PC-9 (cell line): Measurements from ENCODE around the gene KRTAP10-1. TPM values are rescaled to one million over a fixed set of nuclear protein-coding genes. Genes with fewer than 3 reads are reported as not detected.

Experiments
- BruUV-seq: library from RNA; stranded (reverse); fragments of 400-500 nt; replicated peaks from 2 replicates; lab custom pipeline; 2021; lab: Mats Ljungman, UMichigan
- CTCF ChIA-PET: fragments of 300-600 bp; sonication (Branson Sonifier 250); formaldehyde crosslinking; loops from one replicate; lab custom pipeline; 2022; ENCODE audit warnings: antibody characterized with exemption; lab: Charles Lee
- POLR2A ChIA-PET: fragments of 300-600 bp; sonication (Branson Sonifier 250); formaldehyde crosslinking; loops from one replicate; lab custom pipeline; 2022; ENCODE audit warnings: antibody characterized with exemption; ENCODE audit not compliant: unreplicated experiment; lab: Charles Lee
- DNase-seq, 2 experiments: peaks; one replicate each; pipeline versions ENCODE4 v3.0.0 to v3.0.0-alpha.2; 2015 to 2022; ENCODE audit warnings: mixed read lengths in 1 of 2
- H2AFZ ChIP-seq: fragments of 200-600 bp; sonication (generic); 2 replicates; pipeline ENCODE4 v1.8.1; 2017; ENCODE audit warnings: antibody characterized with exemption
- H3F3A ChIP-seq: fragments of 200-600 bp; sonication (generic); 2 replicates; pipeline ENCODE4 v1.8.1; 2017; ENCODE audit warnings: antibody characterized with exemption, mild to moderate bottlenecking, low read depth; ENCODE audit not compliant: insufficient read depth
- H3K27ac ChIP-seq: fragments of 200-600 bp; sonication (generic); 2 replicates; pipeline ENCODE4 v1.6.1; 2016; ENCODE audit warnings: mixed run types
- H3K27me3 ChIP-seq: fragments of 200-600 bp; sonication (generic); 2 replicates; pipeline ENCODE4 v1.6.1; 2016; ENCODE audit warnings: low read depth, mixed run types; ENCODE audit not compliant: insufficient read depth
- H3K36me3 ChIP-seq: fragments of 200-600 bp; sonication (generic); 2 replicates; pipeline ENCODE4 v1.6.1; 2016; ENCODE audit warnings: low read depth, mixed run types
- H3K4me1 ChIP-seq: fragments of 200-600 bp; sonication (generic); replicated peaks from 2 replicates; pipeline ENCODE4 v1.6.1; 2016; ENCODE audit warnings: mixed run types; ENCODE audit not compliant: insufficient read depth
- H3K4me2 ChIP-seq: fragments of 200-600 bp; sonication (generic); 2 replicates; pipeline ENCODE4 v1.6.1; 2017; ENCODE audit warnings: mixed run types
- H3K4me3 ChIP-seq: fragments of 200-600 bp; sonication (generic); 2 replicates; pipeline ENCODE4 v1.6.1; 2016; ENCODE audit warnings: mixed run types
- H3K79me2 ChIP-seq: fragments of 200-600 bp; sonication (generic); 2 replicates; pipeline ENCODE4 v1.6.1; 2017; ENCODE audit warnings: low read depth, mixed run types
- H3K9me2 ChIP-seq: fragments of 200-600 bp; sonication (generic); 2 replicates; pipeline ENCODE4 v1.8.1; 2017; ENCODE audit warnings: mild to moderate bottlenecking; ENCODE audit not compliant: insufficient read depth
- H3K9me3 ChIP-seq: fragments of 200-600 bp; sonication (generic); 2 replicates; pipeline ENCODE4 v1.8.1; 2016; ENCODE audit warnings: low read depth; ENCODE audit not compliant: insufficient read depth
- H4K20me1 ChIP-seq: fragments of 200-600 bp; sonication (generic); 2 replicates; pipeline ENCODE4 v1.8.1; 2017; ENCODE audit not compliant: insufficient read depth
- EZH2 ChIP-seq: fragments of 200-600 bp; sonication (generic); IDR thresholded peaks from 2 replicates; pipeline ENCODE4 v1.8.0; 2017; ENCODE audit warnings: antibody characterized with exemption, low read depth
- intact Hi-C: fragments of 100-400 bp; cut with micrococcal nuclease; formaldehyde crosslinking; loops from one replicate; pipeline ENCODE4 v1.10.0; 2022; ENCODE audit not compliant: unreplicated experiment
- total RNA-seq: library from RNA; stranded (reverse); gene quantifications from 2 replicates; pipeline ENCODE4 v1.2.3, GENCODE V29; 2021
- TF ChIP-seq, protein P1 (sequence below): fragments of 200-600 bp; sonication (generic); conservative IDR thresholded peaks from 2 replicates; pipeline ENCODE4 v1.6.1; 2017; ENCODE audit warnings: mixed run types, antibody characterized with exemption, mild to moderate bottlenecking, moderate library complexity

The KRTAP10-1 gene
- total RNA-seq, 1 experiment from 2014 or later: not detected

DNA sequence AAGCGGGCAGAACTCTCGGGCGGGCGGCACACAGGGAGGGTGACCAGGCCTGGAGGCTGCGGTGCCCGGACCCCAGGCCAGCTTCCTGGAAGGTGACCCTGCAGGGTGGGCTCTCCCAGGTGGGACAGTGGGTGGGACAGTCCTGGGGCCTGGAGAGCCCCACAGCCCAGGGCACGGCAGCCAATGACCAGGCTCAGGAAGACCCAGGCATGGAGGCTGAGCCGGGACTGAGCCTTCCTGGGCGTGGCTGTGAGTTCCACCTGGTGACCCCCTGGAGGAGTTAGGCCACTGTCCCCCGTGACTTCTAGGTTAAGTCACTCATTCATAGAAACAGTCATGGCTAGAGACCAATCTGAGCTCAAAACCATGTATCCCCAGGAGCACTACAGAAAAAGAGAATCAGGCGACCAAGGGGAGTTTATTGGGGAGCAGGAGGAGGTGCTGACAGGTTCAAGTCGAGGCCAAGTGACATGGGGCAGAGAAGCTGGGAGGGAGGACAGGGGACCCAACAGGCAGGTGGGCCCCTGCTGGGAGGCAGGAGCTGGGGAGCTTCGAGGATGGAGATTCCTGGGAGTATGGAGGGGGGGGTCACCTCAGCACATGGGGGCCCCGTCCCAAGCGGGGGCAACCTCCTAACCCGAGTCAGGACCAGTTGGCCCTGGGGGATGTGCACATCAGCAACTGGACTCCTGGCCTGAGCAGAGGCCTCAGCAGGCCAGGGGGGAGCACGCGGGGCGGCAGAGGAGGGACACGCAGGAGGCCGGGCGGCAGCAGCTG, 39.2 kb upstream of the KRTAP10-1 start:
- Histone ChIP-seq H3K36me3 (no peaks in the 10 kb centered on the region), H2AFZ (no peak overlapping the region), H3F3A (no peaks in the 10 kb centered on the region), H3K4me3 (no peak overlapping the region), H3K27me3 (peaks cover 29% of the 10 kb centered on the region), H4K20me1 (no peaks in the 10 kb centered on the region), H3K9me2 (no peaks in the 10 kb centered on the region), H3K4me2 (no peak overlapping the region), H3K27ac (no peak overlapping the region), H3K4me1 (no peaks in the 10 kb centered on the region), H3K79me2 (no peaks in the 10 kb centered on the region), H3K9me3 (no peaks in the 10 kb centered on the region)
- DNase-seq: no peak
- BruUV-seq: no TSS peak
- ChIA-PET CTCF (no interaction called here), POLR2A (no interaction called here)
- intact Hi-C loops: no loop called here
- TF ChIP-seq, protein P1, sequence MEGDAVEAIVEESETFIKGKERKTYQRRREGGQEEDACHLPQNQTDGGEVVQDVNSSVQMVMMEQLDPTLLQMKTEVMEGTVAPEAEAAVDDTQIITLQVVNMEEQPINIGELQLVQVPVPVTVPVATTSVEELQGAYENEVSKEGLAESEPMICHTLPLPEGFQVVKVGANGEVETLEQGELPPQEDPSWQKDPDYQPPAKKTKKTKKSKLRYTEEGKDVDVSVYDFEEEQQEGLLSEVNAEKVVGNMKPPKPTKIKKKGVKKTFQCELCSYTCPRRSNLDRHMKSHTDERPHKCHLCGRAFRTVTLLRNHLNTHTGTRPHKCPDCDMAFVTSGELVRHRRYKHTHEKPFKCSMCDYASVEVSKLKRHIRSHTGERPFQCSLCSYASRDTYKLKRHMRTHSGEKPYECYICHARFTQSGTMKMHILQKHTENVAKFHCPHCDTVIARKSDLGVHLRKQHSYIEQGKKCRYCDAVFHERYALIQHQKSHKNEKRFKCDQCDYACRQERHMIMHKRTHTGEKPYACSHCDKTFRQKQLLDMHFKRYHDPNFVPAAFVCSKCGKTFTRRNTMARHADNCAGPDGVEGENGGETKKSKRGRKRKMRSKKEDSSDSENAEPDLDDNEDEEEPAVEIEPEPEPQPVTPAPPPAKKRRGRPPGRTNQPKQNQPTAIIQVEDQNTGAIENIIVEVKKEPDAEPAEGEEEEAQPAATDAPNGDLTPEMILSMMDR: no peak
- no peak for TF ChIP-seq EZH2

DNA sequence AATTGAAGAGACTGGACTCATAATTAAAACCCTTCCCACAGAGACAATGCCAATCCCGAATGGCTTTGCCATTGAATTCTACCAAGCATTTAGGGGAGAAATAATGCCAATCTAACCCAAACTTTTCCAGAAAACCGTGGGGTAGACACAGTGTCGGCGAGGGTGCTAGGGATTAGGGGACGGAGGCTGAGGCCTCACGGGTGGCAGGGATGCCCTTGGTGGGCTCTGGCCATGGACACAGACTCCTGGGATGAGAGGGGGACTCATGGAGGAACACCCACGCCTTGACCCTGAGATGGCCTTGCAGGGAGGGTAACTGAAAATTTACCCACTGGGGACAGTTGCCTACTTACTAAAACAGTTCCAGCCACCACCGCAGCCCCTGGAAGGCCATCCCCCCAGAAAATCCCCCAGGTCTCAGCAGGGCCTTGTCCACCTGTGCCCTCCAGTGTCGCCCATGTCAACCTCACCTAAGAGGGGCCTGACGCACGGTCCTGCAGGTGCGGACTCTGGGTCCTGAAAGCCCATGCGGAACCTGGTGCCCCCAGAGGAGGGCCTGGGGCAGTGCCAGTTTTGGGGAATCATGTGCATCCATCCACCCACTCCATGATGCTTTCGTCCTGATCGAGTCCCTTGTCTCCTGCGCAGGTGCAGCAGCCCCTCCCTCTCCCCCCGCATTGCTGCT, 38.5 kb upstream of the KRTAP10-1 start:
- no peak overlapping the region for H2AFZ ChIP-seq
- H3K9me3 ChIP-seq: no peaks in the 10 kb centered on the region
- H3K4me2 ChIP-seq: no peak overlapping the region
- no peaks in the 10 kb centered on the region for H4K20me1 ChIP-seq
- intact Hi-C loops: no loop called here
- H3K27me3 ChIP-seq: peaks cover 31% of the 10 kb centered on the region
- ChIA-PET CTCF (no interaction called here), POLR2A (no interaction called here)
- no peaks in the 10 kb centered on the region for H3K4me1 ChIP-seq
- no peak overlapping the region for H3K4me3 ChIP-seq
- no peak for DNase-seq
- no peak overlapping the region for H3K27ac ChIP-seq
- no peaks in the 10 kb centered on the region for H3F3A ChIP-seq
- TF ChIP-seq, protein P1: no peak
- TF ChIP-seq EZH2: no peak
- no TSS peak for BruUV-seq
- no peaks in the 10 kb centered on the region for H3K79me2 ChIP-seq
- no peaks in the 10 kb centered on the region for H3K36me3 ChIP-seq
- no peaks in the 10 kb centered on the region for H3K9me2 ChIP-seq

DNA sequence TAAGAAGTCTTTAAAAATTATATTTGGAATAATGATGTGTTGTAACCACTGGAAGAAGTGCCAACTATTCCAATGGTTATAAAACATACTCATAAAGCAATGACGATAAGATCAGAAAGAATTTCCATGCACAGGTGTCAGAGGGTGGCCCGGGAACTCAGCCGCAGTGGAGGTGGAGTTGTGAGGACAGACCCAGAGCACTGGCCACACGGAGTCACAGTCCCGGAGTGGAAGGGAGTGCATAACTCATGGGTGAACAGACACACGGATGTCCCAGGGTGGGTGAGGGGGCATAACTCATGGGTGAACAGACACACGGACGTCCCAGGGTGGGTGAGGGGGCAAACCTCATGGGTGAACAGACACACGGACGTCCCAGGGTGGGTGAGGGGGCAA, 36.0 kb upstream of the KRTAP10-1 start:
- BruUV-seq: no TSS peak
- Histone ChIP-seq H3K4me1 (no peaks in the 10 kb centered on the region), H3K9me3 (no peaks in the 10 kb centered on the region), H3K27ac (no peak overlapping the region), H3K9me2 (no peaks in the 10 kb centered on the region), H3F3A (no peaks in the 10 kb centered on the region), H2AFZ (no peak overlapping the region), H4K20me1 (no peaks in the 10 kb centered on the region), H3K4me3 (no peak overlapping the region), H3K27me3 (peaks cover 47% of the 10 kb centered on the region), H3K79me2 (no peaks in the 10 kb centered on the region), H3K4me2 (no peak overlapping the region), H3K36me3 (no peaks in the 10 kb centered on the region)
- no peak for DNase-seq
- no peak for TF ChIP-seq EZH2
- TF ChIP-seq, protein P1: no peak
- ChIA-PET POLR2A (no interaction called here), CTCF (no interaction called here)
- intact Hi-C loops: no loop called here
